Naive thymus-derived CD8-positive, alpha-beta T cell (primary cell): Measurements from ENCODE around the gene COMMD6. TPM values are rescaled to one million over a fixed set of nuclear protein-coding genes. Genes with fewer than 3 reads are reported as not detected.

Experiments used
- ATAC-seq, 2 donors: fragments of 150-1000 bp; cut with Tn5 transposase in 1 of 2; sonication (Bioruptor Pico), chemical (Tn5 transposase) in 1 of 2; 1 replicate in 1 of 2; 2 replicates in 1 of 2; pipeline ENCODE4 v1.10.0; 2021; ENCODE audit warnings: mild to moderate bottlenecking in 2 of 2, moderate library complexity in 2 of 2
- POLR2A ChIA-PET: fragments of 350-600 bp; sonication (Branson Sonifier 250); formaldehyde crosslinking; loops from one replicate; lab custom pipeline; 2021; ENCODE audit warnings: antibody characterized with exemption; lab: Charles Lee
- DNase-seq, 10 donors: peaks; one replicate each; pipeline versions ENCODE4 v3.0.0 to v3.0.0-alpha.2; 2020 to 2022
- H3K27ac Mint-ChIP-seq, 10 donors: one replicate each; pipeline ENCODE4 v1.8.0; 2020 to 2022; ENCODE audit warnings: mild to moderate bottlenecking in 10 of 10, mixed read lengths in 10 of 10, moderate library complexity in 4 of 10, inconsistent platforms in 1 of 10
- H3K27me3 Mint-ChIP-seq, 5 donors: one replicate each; pipeline ENCODE4 v1.8.0; 2021 to 2022; ENCODE audit warnings: mixed read lengths in 5 of 5
- H3K36me3 Mint-ChIP-seq, 3 donors: one replicate each; pipeline ENCODE4 v1.8.0; 2020 to 2022; ENCODE audit warnings: mixed read lengths in 3 of 3, mild to moderate bottlenecking in 2 of 3, inconsistent platforms in 1 of 3
- H3K4me1 Mint-ChIP-seq, 4 donors: one replicate each; pipeline ENCODE4 v1.8.0; 2021 to 2022; ENCODE audit warnings: mixed read lengths in 4 of 4
- H3K4me3 Mint-ChIP-seq, 10 donors: one replicate each; pipeline ENCODE4 v1.8.0; 2020 to 2022; ENCODE audit warnings: mild to moderate bottlenecking in 10 of 10, mixed read lengths in 10 of 10, moderate library complexity in 6 of 10, inconsistent platforms in 1 of 10
- H3K9me3 Mint-ChIP-seq, 9 donors: one replicate each; pipeline ENCODE4 v1.8.0; 2020 to 2022; ENCODE audit warnings: mixed read lengths in 9 of 9, mild to moderate bottlenecking in 3 of 9, inconsistent platforms in 1 of 9, moderate library complexity in 1 of 9
- polyA plus RNA-seq, 3 donors: library from polyadenylated mRNA; unstranded; fragments of 300-500 nt; fragmentation: Illumina TruSeq; gene quantifications; one replicate each; pipeline ENCODE4 v1.2.3, GENCODE V29; 2021
- total RNA-seq, 8 experiments: library from RNA in 2 of 8; stranded (reverse) in 2 of 8; gene quantifications; one replicate each; pipeline ENCODE4 v1.2.3 and lab custom pipeline; 2021 to 2026

The COMMD6 gene
- total and polyA plus RNA-seq, 5 experiments from 2014 or later, result 231 to 838 (median 627) TPM

- H3K36me3 Mint-ChIP-seq, result peaks cover 0 to 5% (median 0%) of the 10 kb centered on the region in 3 donors
Observed at GRCh38 chr13:75518439-75519088, 19.1 kb downstream of the COMMD6 start.

GRCh38 chr13:75514080-75514995 lies 23.3 kb downstream of the COMMD6 start:
- Mint-ChIP-seq H3K27ac (no peak overlapping the region), H3K4me3 (no peak overlapping the region), H3K27me3 (peaks cover 4 to 12% (median 7%) of the 10 kb centered on the region in 5 donors), H3K36me3 (no peaks in the 10 kb centered on the region), H3K9me3 (peaks cover 0 to 4% (median 0%) of the 10 kb centered on the region in 9 donors), H3K4me1 (peaks cover 0 to 24% (median 0%) of the 10 kb centered on the region in 4 donors)
- no peak for DNase-seq
- no peak for ATAC-seq
- POLR2A ChIA-PET, result no interaction called here

More at GRCh38 chr13:75518439-75519088, 19.1 kb downstream of the COMMD6 start:
- peak in 1 of 10 donors; percentile 60 for DNase-seq
- POLR2A ChIA-PET, result no interaction called here
- H3K4me1 Mint-ChIP-seq, result peaks cover 0 to 8% (median under 1%) of the 10 kb centered on the region in 4 donors
- no peak for ATAC-seq
- peaks cover under 1 to 7% (median 3%) of the 10 kb centered on the region in 5 donors for H3K27me3 Mint-ChIP-seq
- no peak overlapping the region for H3K4me3 Mint-ChIP-seq
- peaks cover 0 to 11% (median 2%) of the 10 kb centered on the region in 9 donors for H3K9me3 Mint-ChIP-seq
- no peak overlapping the region for H3K27ac Mint-ChIP-seq

GRCh38 chr13:75513271-75513670 lies 24.4 kb downstream of the COMMD6 start:
- H3K9me3 Mint-ChIP-seq, result peaks cover 0 to 4% (median 0%) of the 10 kb centered on the region in 9 donors
- no peaks in the 10 kb centered on the region for H3K36me3 Mint-ChIP-seq
- H3K4me1 Mint-ChIP-seq, result peaks cover 0 to 24% (median 0%) of the 10 kb centered on the region in 4 donors
- no peak overlapping the region for H3K27ac Mint-ChIP-seq
- peaks cover 4 to 12% (median 7%) of the 10 kb centered on the region in 5 donors for H3K27me3 Mint-ChIP-seq
- POLR2A ChIA-PET, result no interaction called here
- DNase-seq (no peak), ATAC-seq (no peak)
- H3K4me3 Mint-ChIP-seq, result no peak overlapping the region

GRCh38 chr13:75512253-75512652 lies 25.4 kb downstream of the COMMD6 start:
- H3K27ac Mint-ChIP-seq, result no peak overlapping the region
- no peak overlapping the region for H3K4me3 Mint-ChIP-seq
- no peak for ATAC-seq
- H3K4me1 Mint-ChIP-seq, result peaks cover 0 to 24% (median 0%) of the 10 kb centered on the region in 4 donors
- peaks cover 0 to 4% (median 0%) of the 10 kb centered on the region in 9 donors for H3K9me3 Mint-ChIP-seq
- POLR2A ChIA-PET, result no interaction called here
- H3K36me3 Mint-ChIP-seq, result no peaks in the 10 kb centered on the region
- peaks cover 4 to 12% (median 7%) of the 10 kb centered on the region in 5 donors for H3K27me3 Mint-ChIP-seq
- no peak for DNase-seq

- no peak for ATAC-seq
Observed at GRCh38 chr13:75511051-75511625, 26.5 kb downstream of the COMMD6 start.

GRCh38 chr13:75508002-75508548 lies 29.6 kb downstream of the COMMD6 start:
- DNase-seq, result no peak
- no peak for ATAC-seq
- Mint-ChIP-seq H3K9me3 (no peaks in the 10 kb centered on the region), H3K27me3 (peaks cover 0 to 5% (median 3%) of the 10 kb centered on the region in 5 donors), H3K36me3 (no peaks in the 10 kb centered on the region), H3K27ac (no peak overlapping the region), H3K4me3 (no peak overlapping the region), H3K4me1 (peaks cover 0 to 11% (median 0%) of the 10 kb centered on the region in 4 donors)
- POLR2A ChIA-PET, result no interaction called here

More at GRCh38 chr13:75511051-75511625, 26.5 kb downstream of the COMMD6 start:
- Mint-ChIP-seq H3K36me3 (no peaks in the 10 kb centered on the region), H3K4me3 (no peak overlapping the region), H3K27ac (no peak overlapping the region), H3K27me3 (peaks cover 4 to 12% (median 7%) of the 10 kb centered on the region in 5 donors), H3K4me1 (peaks cover 0 to 24% (median 0%) of the 10 kb centered on the region in 4 donors), H3K9me3 (peaks cover 0 to 4% (median 0%) of the 10 kb centered on the region in 9 donors)
- POLR2A ChIA-PET, result no interaction called here
- no peak for DNase-seq

- Mint-ChIP-seq H3K4me1 (peaks cover 0 to 5% (median 0%) of the 10 kb centered on the region in 4 donors), H3K36me3 (no peaks in the 10 kb centered on the region), H3K4me3 (no peak overlapping the region), H3K9me3 (no peaks in the 10 kb centered on the region), H3K27me3 (peaks cover 0 to 3% (median 0%) of the 10 kb centered on the region in 5 donors), H3K27ac (no peak overlapping the region)
- no peak for ATAC-seq
- POLR2A ChIA-PET, result no interaction called here
- DNase-seq, result no peak
Observed at GRCh38 chr13:75507027-75508001, 30.3 kb downstream of the COMMD6 start.

- no peak for DNase-seq
- Mint-ChIP-seq H3K27ac (no peak overlapping the region), H3K4me1 (no peaks in the 10 kb centered on the region), H3K4me3 (no peak overlapping the region), H3K9me3 (no peaks in the 10 kb centered on the region), H3K27me3 (peaks cover 0 to 3% (median 0%) of the 10 kb centered on the region in 5 donors), H3K36me3 (no peaks in the 10 kb centered on the region)
- POLR2A ChIA-PET, result no interaction called here
- no peak for ATAC-seq
Observed at GRCh38 chr13:75506018-75506417, 31.6 kb downstream of the COMMD6 start.

GRCh38 chr13:75505327-75505726 lies 32.3 kb downstream of the COMMD6 start:
- peaks cover 0 to 3% (median 0%) of the 10 kb centered on the region in 5 donors for H3K27me3 Mint-ChIP-seq
- no peak overlapping the region for H3K4me3 Mint-ChIP-seq
- ATAC-seq (no peak), DNase-seq (no peak)
- no peak overlapping the region for H3K27ac Mint-ChIP-seq
- H3K36me3 Mint-ChIP-seq, result no peaks in the 10 kb centered on the region
- H3K9me3 Mint-ChIP-seq, result no peaks in the 10 kb centered on the region
- H3K4me1 Mint-ChIP-seq, result no peaks in the 10 kb centered on the region
- POLR2A ChIA-PET, result no interaction called here

GRCh38 chr13:75495938-75496337 lies 41.7 kb downstream of the COMMD6 start:
- peaks cover 6 to 15% (median 9%) of the 10 kb centered on the region in 5 donors for H3K27me3 Mint-ChIP-seq
- no peak for DNase-seq
- POLR2A ChIA-PET, result no interaction called here
- no peak overlapping the region for H3K4me3 Mint-ChIP-seq
- ATAC-seq, result no peak
- no peaks in the 10 kb centered on the region for H3K4me1 Mint-ChIP-seq
- no peak overlapping the region for H3K27ac Mint-ChIP-seq
- H3K36me3 Mint-ChIP-seq, result peaks cover 0 to 1% (median 0%) of the 10 kb centered on the region in 3 donors
- H3K9me3 Mint-ChIP-seq, result no peaks in the 10 kb centered on the region

- ATAC-seq, result no peak
- H3K27me3 Mint-ChIP-seq, result peaks cover 6 to 20% (median 10%) of the 10 kb centered on the region in 5 donors
- H3K4me1 Mint-ChIP-seq, result peaks cover 0 to 4% (median 0%) of the 10 kb centered on the region in 4 donors
- H3K9me3 Mint-ChIP-seq, result no peaks in the 10 kb centered on the region
- H3K4me3 Mint-ChIP-seq, result no peak overlapping the region
- POLR2A ChIA-PET, result no interaction called here
- DNase-seq, result no peak
- no peak overlapping the region for H3K27ac Mint-ChIP-seq
- H3K36me3 Mint-ChIP-seq, result peaks cover 0 to 1% (median 0%) of the 10 kb centered on the region in 3 donors
Observed at GRCh38 chr13:75494491-75494890, 43.1 kb downstream of the COMMD6 start.
